ENCODE results near the gene LRCH4.

Gene LRCH4

GRCh38 chr7:100576384-100576993 is 9.4 kb downstream of the LRCH4 start:
- peaks cover 22% of the 10 kb centered on the region for H3K36me3 ChIP-seq (ENCODE audit: control insufficient read depth, low read depth, low read length)
- peaks cover 13% of the 10 kb centered on the region for H3K4me1 ChIP-seq (ENCODE audit: control insufficient read depth, low read depth, low read length)
- H3K9me3 ChIP-seq (ENCODE audit: control insufficient read depth, low read depth, low read length), result no peaks in the 10 kb centered on the region
- no peak overlapping the region for H3K9ac ChIP-seq (ENCODE audit: low read length)
- no peaks in the 10 kb centered on the region for H3K27me3 ChIP-seq (ENCODE audit: control insufficient read depth, insufficient read depth, low read length)
- H3K4me3 ChIP-seq (ENCODE audit: low read length), result no peak overlapping the region
- no peak overlapping the region for H3K27ac ChIP-seq (ENCODE audit: low read length)

GRCh38 chr7:100575746-100576383 is 10.1 kb downstream of the LRCH4 start:
- peaks cover 18% of the 10 kb centered on the region for H3K4me1 ChIP-seq (ENCODE audit: control insufficient read depth, low read depth, low read length)
- no peak overlapping the region for H3K27ac ChIP-seq (ENCODE audit: low read length)
- H3K9me3 ChIP-seq (ENCODE audit: control insufficient read depth, low read depth, low read length), result no peaks in the 10 kb centered on the region
- peaks cover 3% of the 10 kb centered on the region for H3K27me3 ChIP-seq (ENCODE audit: control insufficient read depth, insufficient read depth, low read length)
- H3K9ac ChIP-seq (ENCODE audit: low read length), result no peak overlapping the region
- no peak overlapping the region for H3K4me3 ChIP-seq (ENCODE audit: low read length)
- peaks cover 17% of the 10 kb centered on the region for H3K36me3 ChIP-seq (ENCODE audit: control insufficient read depth, low read depth, low read length)

GRCh38 chr7:100575206-100575631 is 10.7 kb downstream of the LRCH4 start:
- H3K9me3 ChIP-seq (ENCODE audit: control insufficient read depth, low read depth, low read length), result no peaks in the 10 kb centered on the region
- no peak overlapping the region for H3K27ac ChIP-seq (ENCODE audit: low read length)
- peaks cover 11% of the 10 kb centered on the region for H3K36me3 ChIP-seq (ENCODE audit: control insufficient read depth, low read depth, low read length)
- H3K9ac ChIP-seq (ENCODE audit: low read length), result no peak overlapping the region
- no peak overlapping the region for H3K4me3 ChIP-seq (ENCODE audit: low read length)
- peaks cover 6% of the 10 kb centered on the region for H3K27me3 ChIP-seq (ENCODE audit: control insufficient read depth, insufficient read depth, low read length)
- H3K4me1 ChIP-seq (ENCODE audit: control insufficient read depth, low read depth, low read length), result peaks cover 19% of the 10 kb centered on the region

GRCh38 chr7:100574362-100575205 is 11.3 kb downstream of the LRCH4 start:
- Histone ChIP-seq H3K27ac (ENCODE audit: low read length) (no peak overlapping the region), H3K27me3 (ENCODE audit: control insufficient read depth, insufficient read depth, low read length) (peaks cover 9% of the 10 kb centered on the region), H3K36me3 (ENCODE audit: control insufficient read depth, low read depth, low read length) (peaks cover 5% of the 10 kb centered on the region), H3K9ac (ENCODE audit: low read length) (no peak overlapping the region), H3K9me3 (ENCODE audit: control insufficient read depth, low read depth, low read length) (no peaks in the 10 kb centered on the region), H3K4me3 (ENCODE audit: low read length) (no peak overlapping the region), H3K4me1 (ENCODE audit: control insufficient read depth, low read depth, low read length) (peaks cover 19% of the 10 kb centered on the region)

GRCh38 chr7:100573691-100574361 is 12.1 kb downstream of the LRCH4 start, which contains the start of gene SAP25:
SAP25 (minus strand) TSS chr7:100573900; CDS start chr7:100573742, 158 bp downstream.
- H3K9me3 ChIP-seq (ENCODE audit: control insufficient read depth, low read depth, low read length), result no peaks in the 10 kb centered on the region
- H3K27me3 ChIP-seq (ENCODE audit: control insufficient read depth, insufficient read depth, low read length), result peaks cover 9% of the 10 kb centered on the region
- H3K9ac ChIP-seq (ENCODE audit: low read length), result no peak within 1 kb of the TSS
- H3K4me1 ChIP-seq (ENCODE audit: control insufficient read depth, low read depth, low read length), result peaks cover 24% of the 10 kb centered on the region
- no peak within 1 kb of the TSS for H3K4me3 ChIP-seq (ENCODE audit: low read length)
- H3K36me3 ChIP-seq (ENCODE audit: control insufficient read depth, low read depth, low read length), result peaks cover 5% of the 10 kb centered on the region
- no peak within 1 kb of the TSS for H3K27ac ChIP-seq (ENCODE audit: low read length)

GRCh38 chr7:100572949-100573675 is 12.8 kb downstream of the LRCH4 start:
- H3K9me3 ChIP-seq (ENCODE audit: control insufficient read depth, low read depth, low read length), result no peaks in the 10 kb centered on the region
- peaks cover 25% of the 10 kb centered on the region for H3K4me1 ChIP-seq (ENCODE audit: control insufficient read depth, low read depth, low read length)
- H3K4me3 ChIP-seq (ENCODE audit: low read length), result no peak overlapping the region
- peaks cover 9% of the 10 kb centered on the region for H3K27me3 ChIP-seq (ENCODE audit: control insufficient read depth, insufficient read depth, low read length)
- no peak overlapping the region for H3K27ac ChIP-seq (ENCODE audit: low read length)
- no peak overlapping the region for H3K9ac ChIP-seq (ENCODE audit: low read length)
- H3K36me3 ChIP-seq (ENCODE audit: control insufficient read depth, low read depth, low read length), result peaks cover 5% of the 10 kb centered on the region

GRCh38 chr7:100572281-100572948 is 13.5 kb downstream of the LRCH4 start:
- Histone ChIP-seq H3K9me3 (ENCODE audit: control insufficient read depth, low read depth, low read length) (no peaks in the 10 kb centered on the region), H3K36me3 (ENCODE audit: control insufficient read depth, low read depth, low read length) (peaks cover 5% of the 10 kb centered on the region), H3K4me3 (ENCODE audit: low read length) (no peak overlapping the region), H3K27ac (ENCODE audit: low read length) (no peak overlapping the region), H3K27me3 (ENCODE audit: control insufficient read depth, insufficient read depth, low read length) (peaks cover 9% of the 10 kb centered on the region), H3K4me1 (ENCODE audit: control insufficient read depth, low read depth, low read length) (peaks cover 25% of the 10 kb centered on the region), H3K9ac (ENCODE audit: low read length) (no peak overlapping the region)

GRCh38 chr7:100571829-100572116 is 14.2 kb downstream of the LRCH4 start:
- H3K4me1 ChIP-seq (ENCODE audit: control insufficient read depth, low read depth, low read length), result peaks cover 25% of the 10 kb centered on the region
- H3K27me3 ChIP-seq (ENCODE audit: control insufficient read depth, insufficient read depth, low read length), result peaks cover 9% of the 10 kb centered on the region
- no peak overlapping the region for H3K4me3 ChIP-seq (ENCODE audit: low read length)
- H3K36me3 ChIP-seq (ENCODE audit: control insufficient read depth, low read depth, low read length), result peaks cover 5% of the 10 kb centered on the region
- H3K9ac ChIP-seq (ENCODE audit: low read length), result no peak overlapping the region
- H3K9me3 ChIP-seq (ENCODE audit: control insufficient read depth, low read depth, low read length), result no peaks in the 10 kb centered on the region
- no peak overlapping the region for H3K27ac ChIP-seq (ENCODE audit: low read length)

GRCh38 chr7:100570954-100571828 is 14.7 kb downstream of the LRCH4 start:
- no peak overlapping the region for H3K9ac ChIP-seq (ENCODE audit: low read length)
- H3K36me3 ChIP-seq (ENCODE audit: control insufficient read depth, low read depth, low read length), result no peaks in the 10 kb centered on the region
- peaks cover 25% of the 10 kb centered on the region for H3K4me1 ChIP-seq (ENCODE audit: control insufficient read depth, low read depth, low read length)

More at GRCh38 chr7:100570954-100571828, 14.7 kb downstream of the LRCH4 start:
- Histone ChIP-seq H3K9me3 (ENCODE audit: control insufficient read depth, low read depth, low read length) (no peaks in the 10 kb centered on the region), H3K4me3 (ENCODE audit: low read length) (no peak overlapping the region), H3K27ac (ENCODE audit: low read length) (no peak overlapping the region), H3K27me3 (ENCODE audit: control insufficient read depth, insufficient read depth, low read length) (peaks cover 9% of the 10 kb centered on the region)

Measured in iPS-18a (cell line).